HG02678 (cell line): Measurements from ENCODE around the gene MFSD2B.

Experiments used
- ATAC-seq: cut with Tn5 transposase; IDR thresholded peaks from one replicate; pipeline ENCODE4 v1.9.1; 2021; ENCODE audit warnings: mild to moderate bottlenecking, moderate library complexity; ENCODE audit not compliant: unreplicated experiment

Gene MFSD2B

DNA sequence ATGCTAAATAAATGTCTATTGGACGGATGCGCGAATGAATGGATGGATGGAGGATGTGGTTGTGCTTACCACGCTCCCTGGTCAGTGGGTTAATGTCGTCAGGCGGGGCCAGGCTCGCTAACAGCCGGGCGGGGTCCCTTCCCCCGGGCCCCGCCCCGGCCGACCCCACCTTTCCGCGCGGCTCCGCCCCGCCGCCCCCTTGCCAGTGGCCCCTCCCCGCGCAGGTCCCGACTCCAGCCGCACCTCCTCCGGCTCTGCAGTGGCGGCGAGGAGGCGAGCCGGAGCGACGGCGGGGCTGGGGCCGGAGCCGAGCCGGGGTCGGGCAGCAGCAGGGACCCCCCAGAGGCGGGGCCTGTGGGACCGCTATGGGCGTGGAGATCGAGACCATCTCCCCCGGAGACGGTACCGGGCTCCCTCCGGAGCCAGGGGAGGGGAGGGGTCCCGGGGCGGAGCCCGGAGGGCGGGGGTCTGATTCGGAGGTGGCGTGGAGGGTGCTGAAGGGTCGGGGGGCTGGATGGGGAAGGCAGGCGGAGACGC, 39.7 kb downstream of the MFSD2B start, which contains the start of gene FKBP1B:
TSS of gene FKBP1B (plus strand) at position 257 of the 537 bp plus-strand sequence. CDS start at position 366, 109 bp downstream.
- no peak for ATAC-seq

- ATAC-seq = no peak
Measured at GRCh38 chr2:24050041-24050979, 40.4 kb downstream of the MFSD2B start.

- ATAC-seq = no peak
Measured at GRCh38 chr2:24051833-24052232, 41.9 kb downstream of the MFSD2B start.

DNA sequence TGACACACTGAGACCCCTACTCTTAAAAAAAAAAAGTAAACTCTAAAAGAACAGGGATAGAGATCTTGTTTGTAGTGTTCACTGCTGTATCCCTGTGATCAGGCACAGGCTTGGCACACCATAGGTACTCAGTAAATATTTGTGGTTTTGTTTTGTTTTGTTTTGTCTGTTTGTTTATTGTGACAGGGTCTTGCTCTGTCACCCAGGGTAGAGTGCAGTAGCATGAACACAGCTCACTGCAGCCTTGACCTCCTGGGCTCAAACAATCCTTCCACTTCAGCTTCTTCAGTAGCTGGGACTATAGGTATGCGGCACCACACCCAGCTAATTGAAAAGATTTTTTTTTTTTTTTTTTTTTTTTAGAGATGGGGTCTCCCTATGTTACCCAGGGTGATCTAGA, 43.1 kb downstream of the MFSD2B start:
- ATAC-seq = no peak

- no peak for ATAC-seq
Measured at GRCh38 chr2:24054366-24055010, 44.6 kb downstream of the MFSD2B start.

GRCh38 chr2:24055750-24056149, 45.9 kb downstream of the MFSD2B start:
- no peak for ATAC-seq

- no peak for ATAC-seq
Measured at GRCh38 chr2:24058564-24059271, 48.8 kb downstream of the MFSD2B start.

GRCh38 chr2:24065341-24065740, 55.5 kb downstream of the MFSD2B start:
- ATAC-seq = no peak

- ATAC-seq = no peak
Measured at GRCh38 chr2:24072259-24072658, 62.4 kb downstream of the MFSD2B start.

DNA sequence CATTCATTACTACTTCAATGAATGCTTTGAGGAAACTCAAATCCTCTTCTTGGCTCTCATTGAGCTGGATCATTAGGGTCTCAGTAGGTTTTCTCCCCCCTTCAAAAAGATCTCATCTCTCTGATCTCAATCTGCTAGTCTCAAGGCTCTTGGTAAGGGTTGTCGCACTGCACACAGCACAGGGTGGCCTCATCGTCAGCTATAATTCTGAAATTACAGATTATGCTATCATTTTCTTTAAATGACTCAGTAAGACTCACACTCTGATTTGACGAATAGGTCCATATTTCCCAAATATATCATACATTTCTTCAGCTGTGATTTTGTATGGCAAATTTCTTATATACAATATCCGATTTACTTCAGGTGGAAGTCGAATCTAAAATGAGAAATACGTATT, 63.9 kb downstream of the MFSD2B start:
- no peak for ATAC-seq

- no peak for ATAC-seq
Measured at GRCh38 chr2:24075259-24075658, 65.4 kb downstream of the MFSD2B start.
